Mesenchymal stem cell (in vitro differentiated cells and primary cell): ENCODE results near the gene TMEM269.
A peak's percentile ranks its signal among the peaks of the same experiment; 100 is the strongest.

Experiments used
- DNase-seq: peaks from one replicate; pipeline ENCODE4 v3.0.0-alpha.2; 2013
- H2AFZ ChIP-seq: one replicate; pipeline ENCODE4 v1.6.1; 2013; ENCODE audit warnings: low read depth, mild to moderate bottlenecking, control low read depth, inconsistent platforms, low read length, moderate library complexity
- H2AK5ac ChIP-seq: 2 replicates; pipeline ENCODE4 v1.6.1; 2013; ENCODE audit warnings: low read length, moderate library complexity, mild to moderate bottlenecking, inconsistent platforms; ENCODE audit not compliant: severe bottlenecking
- H2BK120ac ChIP-seq: one replicate; pipeline ENCODE4 v1.6.1; 2013; ENCODE audit warnings: low read depth, mild to moderate bottlenecking, inconsistent platforms, low read length, moderate library complexity
- H2BK12ac ChIP-seq, 2 experiments: one replicate each; pipeline ENCODE4 v1.6.1; 2013; ENCODE audit warnings: inconsistent platforms in 2 of 2, low read length in 2 of 2, mild to moderate bottlenecking in 2 of 2, moderate library complexity in 2 of 2, control low read depth in 1 of 2
- H2BK15ac ChIP-seq: one replicate; pipeline ENCODE4 v1.6.1; 2013; ENCODE audit warnings: mild to moderate bottlenecking, low read depth, inconsistent platforms; ENCODE audit not compliant: poor library complexity, severe bottlenecking
- H2BK5ac ChIP-seq: 2 replicates; pipeline ENCODE4 v1.6.1; 2013; ENCODE audit warnings: low read depth, mild to moderate bottlenecking, low read length, control low read depth, inconsistent platforms; ENCODE audit not compliant: poor library complexity, severe bottlenecking
- H3K14ac ChIP-seq, 2 experiments: one replicate each; pipeline ENCODE4 v1.6.1; 2013; ENCODE audit warnings: inconsistent platforms in 2 of 2, low read length in 2 of 2, control low read depth in 1 of 2, mild to moderate bottlenecking in 1 of 2, moderate library complexity in 1 of 2
- H3K18ac ChIP-seq, 2 experiments: one replicate each; pipeline ENCODE4 v1.6.1; 2013; ENCODE audit warnings: inconsistent platforms in 2 of 2, low read length in 2 of 2, control low read depth in 1 of 2, low read depth in 1 of 2, mild to moderate bottlenecking in 1 of 2
- H3K23ac ChIP-seq, 2 experiments: one replicate each; pipeline ENCODE4 v1.6.1; 2013; ENCODE audit warnings: inconsistent platforms in 2 of 2, low read length in 2 of 2, mild to moderate bottlenecking in 2 of 2, moderate library complexity in 2 of 2, control low read depth in 1 of 2
- H3K27ac ChIP-seq: 2 replicates; pipeline ENCODE4 v1.5.1; 2013; ENCODE audit warnings: mild to moderate bottlenecking, moderate library complexity, low read length, control low read depth, inconsistent platforms; ENCODE audit not compliant: poor library complexity, severe bottlenecking
- H3K27me3 ChIP-seq, 2 experiments: 2 replicates each; pipeline versions ENCODE4 v1.6.1 to v1.7.0; 2013; ENCODE audit warnings: low read length in 2 of 2, mild to moderate bottlenecking in 2 of 2, moderate library complexity in 2 of 2, control low read depth in 1 of 2, inconsistent platforms in 1 of 2; ENCODE audit not compliant: control insufficient read depth in 1 of 2, insufficient read depth in 1 of 2
- H3K36me3 ChIP-seq, 2 experiments: 2 replicates each; pipeline versions ENCODE4 v1.6.1 to v1.7.0; 2013; ENCODE audit warnings: low read length in 2 of 2, control low read depth in 1 of 2, inconsistent platforms in 1 of 2, low read depth in 1 of 2, mild to moderate bottlenecking in 1 of 2; ENCODE audit not compliant: insufficient read depth in 2 of 2, control insufficient read depth in 1 of 2
- H3K4ac ChIP-seq, 2 experiments: one replicate each; pipeline ENCODE4 v1.6.1; 2013; ENCODE audit warnings: inconsistent platforms in 2 of 2, low read length in 2 of 2, mild to moderate bottlenecking in 2 of 2, moderate library complexity in 2 of 2, control low read depth in 1 of 2, low read depth in 1 of 2
- H3K4me1 ChIP-seq: 2 replicates; pipeline ENCODE4 v1.6.1; 2013; ENCODE audit warnings: low read depth, low read length, control low read depth; ENCODE audit not compliant: control insufficient read depth, insufficient read depth
- H3K4me2 ChIP-seq: 2 replicates; pipeline ENCODE4 v1.6.1; 2013; ENCODE audit warnings: low read length, mild to moderate bottlenecking, inconsistent platforms; ENCODE audit not compliant: poor library complexity, severe bottlenecking
- H3K4me3 ChIP-seq, 2 experiments: 2 replicates each; pipeline versions ENCODE4 v1.5.1 to v1.7.0; 2013; ENCODE audit warnings: low read length in 2 of 2, mild to moderate bottlenecking in 2 of 2, control low read depth in 1 of 2, low read depth in 1 of 2; ENCODE audit not compliant: insufficient read depth in 1 of 2
- H3K79me1 ChIP-seq: replicated peaks from 2 replicates; pipeline ENCODE4 v1.6.1; 2013; ENCODE audit warnings: mild to moderate bottlenecking, control low read depth, low read length, inconsistent platforms; ENCODE audit not compliant: poor library complexity, severe bottlenecking
- H3K9ac ChIP-seq: 2 replicates; pipeline ENCODE4 v1.7.0; 2013; ENCODE audit warnings: mild to moderate bottlenecking, low read length, moderate library complexity
- H3K9me3 ChIP-seq: 2 replicates; pipeline ENCODE4 v1.7.0; 2013; ENCODE audit warnings: mild to moderate bottlenecking, low read length; ENCODE audit not compliant: control insufficient read depth
- H4K8ac ChIP-seq: one replicate; pipeline ENCODE4 v1.6.1; 2013; ENCODE audit warnings: inconsistent platforms, mild to moderate bottlenecking, low read length, moderate library complexity
- H4K91ac ChIP-seq: one replicate; pipeline ENCODE4 v1.6.1; 2013; ENCODE audit warnings: mild to moderate bottlenecking, low read length, inconsistent platforms
- WGBS: methylation state at CpG from one replicate; pipeline ENCODE4 v1.1.7; 2013; ENCODE audit warnings: mixed read lengths; 5-methylcytosine and 5-hydroxymethylcytosine counted together

TMEM269 gene

GRCh38 chr1:42736571-42737200 is 48.1 kb upstream of the TMEM269 start:
- Histone ChIP-seq H3K79me1 (no peaks in the 10 kb centered on the region), H3K27ac (no peak overlapping the region), H3K4ac (no peak overlapping the region), H3K36me3 (no peaks in the 10 kb centered on the region), H4K8ac (no peak overlapping the region), H3K4me3 (no peak overlapping the region), H3K18ac (no peak overlapping the region), H3K9me3 (no peaks in the 10 kb centered on the region), H2BK5ac (no peak overlapping the region), H2AK5ac (no peak overlapping the region), H2BK120ac (no peak overlapping the region), H2BK15ac (no peak overlapping the region), H3K14ac (no peak overlapping the region), H3K27me3 (no peaks in the 10 kb centered on the region), H3K4me2 (no peak overlapping the region), H3K9ac (no peak overlapping the region), H4K91ac (no peak overlapping the region), H3K23ac (no peak overlapping the region), H2BK12ac (no peak overlapping the region), H2AFZ (no peak overlapping the region), H3K4me1 (peaks cover 3% of the 10 kb centered on the region)
- no peak for DNase-seq
- WGBS: 93% methylated on average over 7 of the region's 8 CpGs

- Histone ChIP-seq H2BK12ac (no peak overlapping the region), H3K4me3 (no peak overlapping the region), H3K27ac (no peak overlapping the region), H3K27me3 (no peaks in the 10 kb centered on the region), H4K8ac (no peak overlapping the region), H2AK5ac (no peak overlapping the region), H4K91ac (no peak overlapping the region), H2BK120ac (no peak overlapping the region), H3K23ac (no peak overlapping the region), H3K14ac (no peak overlapping the region), H3K4me1 (peaks cover 3% of the 10 kb centered on the region), H3K9me3 (no peaks in the 10 kb centered on the region), H3K36me3 (no peaks in the 10 kb centered on the region), H2AFZ (no peak overlapping the region), H3K4ac (no peak overlapping the region), H3K9ac (no peak overlapping the region), H2BK5ac (no peak overlapping the region), H3K79me1 (no peaks in the 10 kb centered on the region), H3K4me2 (no peak overlapping the region), H3K18ac (no peak overlapping the region), H2BK15ac (no peak overlapping the region)
- WGBS: 83% methylated on average over 5 of the region's 5 CpGs
- no peak for DNase-seq
Observed at GRCh38 chr1:42737257-42737656, 47.5 kb upstream of the TMEM269 start.

DNA sequence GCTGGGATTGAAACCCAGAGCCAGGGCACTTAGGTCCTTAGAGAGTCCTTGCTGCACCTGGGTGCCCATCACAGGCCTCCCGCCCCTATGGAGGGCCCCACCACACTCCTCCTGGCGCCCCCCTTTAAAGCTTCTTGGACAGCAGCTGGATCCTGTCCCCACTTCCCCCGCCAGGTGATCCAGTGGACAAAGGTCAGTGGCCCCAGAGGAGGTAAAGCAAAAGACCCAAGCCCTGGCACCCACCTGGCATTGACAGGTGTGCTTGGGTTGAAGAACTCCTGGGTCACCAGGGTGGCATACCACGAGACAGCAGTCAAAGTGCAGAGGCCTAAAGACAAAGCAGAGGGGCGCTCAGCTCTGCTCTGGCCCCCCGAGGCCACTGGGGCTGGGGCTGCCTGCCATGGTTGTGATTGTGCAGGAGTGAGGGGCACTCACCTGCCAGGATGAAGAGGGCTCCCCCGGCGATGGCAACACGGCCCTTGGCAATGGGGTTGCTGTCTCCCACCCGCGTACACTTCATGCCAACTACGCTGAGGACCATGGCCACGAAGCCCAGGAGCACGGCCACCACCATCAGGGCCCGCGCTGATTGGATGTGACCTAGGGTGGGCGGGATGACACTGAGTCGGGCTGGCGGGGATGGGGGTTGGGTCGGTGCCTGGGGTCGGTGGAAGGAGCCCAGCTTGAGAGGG is 46.7 kb upstream of the TMEM269 start:
- H3K9ac ChIP-seq: no peak overlapping the region
- H3K27me3 ChIP-seq: no peaks in the 10 kb centered on the region
- H3K4me1 ChIP-seq: peaks cover 3% of the 10 kb centered on the region
- DNase-seq: no peak
- 90% methylated on average over 21 of the region's 21 CpGs for WGBS
- H3K18ac ChIP-seq: no peak overlapping the region
- H3K23ac ChIP-seq: no peak overlapping the region
- no peaks in the 10 kb centered on the region for H3K9me3 ChIP-seq
- H3K79me1 ChIP-seq: no peaks in the 10 kb centered on the region
- no peak overlapping the region for H2BK15ac ChIP-seq
- no peak overlapping the region for H3K4me3 ChIP-seq
- no peak overlapping the region for H3K4ac ChIP-seq
- H2AK5ac ChIP-seq: no peak overlapping the region
- no peak overlapping the region for H3K4me2 ChIP-seq
- peak overlapping the region in 1 of 2 experiments; percentile 30 for H3K14ac ChIP-seq
- H3K36me3 ChIP-seq: no peaks in the 10 kb centered on the region
- no peak overlapping the region for H4K8ac ChIP-seq
- no peak overlapping the region for H2AFZ ChIP-seq
- H3K27ac ChIP-seq: no peak overlapping the region
- no peak overlapping the region for H2BK120ac ChIP-seq
- H2BK12ac ChIP-seq: no peak overlapping the region
- H2BK5ac ChIP-seq: no peak overlapping the region
- no peak overlapping the region for H4K91ac ChIP-seq

DNA sequence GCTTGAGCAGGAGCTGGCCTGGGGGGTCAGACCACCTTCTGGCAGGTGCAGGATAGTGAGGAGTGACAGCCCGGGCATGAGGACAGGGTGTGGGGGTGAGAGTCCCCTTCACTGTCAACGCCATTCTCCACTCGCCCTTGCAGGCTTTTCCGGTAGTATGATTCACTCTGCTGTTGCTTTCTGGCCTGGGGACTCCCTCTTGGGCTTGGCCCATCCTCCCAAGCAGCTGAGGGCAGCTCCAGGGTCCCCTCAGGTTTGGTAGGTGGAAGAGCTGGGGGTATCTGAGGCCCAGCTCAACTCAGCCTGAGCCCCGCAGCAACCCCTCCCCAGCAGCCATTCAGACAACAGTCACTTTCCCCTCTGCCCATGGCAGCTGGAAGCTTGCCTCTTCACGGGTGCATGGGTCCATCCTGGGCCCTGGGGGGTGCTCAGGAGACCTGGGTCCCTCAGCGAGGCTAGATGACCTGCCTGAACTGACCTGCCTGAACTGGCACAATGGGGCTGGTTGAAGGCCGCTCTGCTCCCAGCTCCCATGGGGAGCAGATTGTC is 46.0 kb upstream of the TMEM269 start:
- Histone ChIP-seq H2BK15ac (no peak overlapping the region), H3K27ac (no peak overlapping the region), H3K9ac (no peak overlapping the region), H2BK12ac (no peak overlapping the region), H3K36me3 (no peaks in the 10 kb centered on the region), H3K23ac (no peak overlapping the region), H3K14ac (no peak overlapping the region), H3K4me2 (no peak overlapping the region), H3K79me1 (no peaks in the 10 kb centered on the region), H3K9me3 (no peaks in the 10 kb centered on the region), H3K4me1 (peaks cover 3% of the 10 kb centered on the region), H3K4me3 (no peak overlapping the region), H3K4ac (no peak overlapping the region), H2AFZ (no peak overlapping the region), H2BK120ac (no peak overlapping the region), H3K18ac (no peak overlapping the region), H4K91ac (no peak overlapping the region), H3K27me3 (no peaks in the 10 kb centered on the region), H2BK5ac (no peak overlapping the region), H4K8ac (no peak overlapping the region), H2AK5ac (no peak overlapping the region)
- DNase-seq: no peak
- 82% methylated on average over 7 of the region's 8 CpGs for WGBS
